Measurements from ENCODE around the gene SAP30BP.
A peak's percentile ranks its signal among the peaks of the same experiment; 100 is the strongest.

SAP30BP gene

GRCh38 chr17:75693500-75694481 lies 26.7 kb downstream of the SAP30BP start:
- peak; percentile 49 for DNase-seq (ENCODE audit: low read depth, low spot score)
- TF ChIP-seq ZNF274 (IDR thresholded peaks at IDR 0.05; ENCODE audit: low read depth, low read length) (no peak), YY1 (IDR thresholded peaks at IDR 0.05; ENCODE audit: insufficient read depth, insufficient read length) (peak; percentile 32), SUZ12 (IDR thresholded peaks at IDR 0.05; ENCODE audit: extremely low read depth, insufficient read depth, insufficient read length) (no peak)
- H3K9me3 ChIP-seq (ENCODE audit: insufficient read depth, low read length), result no peaks in the 10 kb centered on the region
- peaks cover 33% of the 10 kb centered on the region for H3K4me1 ChIP-seq (ENCODE audit: insufficient read depth, insufficient read length)
- H3K9ac ChIP-seq (ENCODE audit: insufficient read length, low read depth), result peak overlapping the region; percentile 69
- no peak overlapping the region for H3K4me3 ChIP-seq (ENCODE audit: insufficient read length, low read depth)
- no peaks in the 10 kb centered on the region for H3K27me3 ChIP-seq (ENCODE audit: insufficient read depth, insufficient read length)
- peaks cover 81% of the 10 kb centered on the region for H3K36me3 ChIP-seq (ENCODE audit: insufficient read depth, insufficient read length, low read length)

GRCh38 chr17:75694536-75694935 lies 27.4 kb downstream of the SAP30BP start:
- peaks cover 33% of the 10 kb centered on the region for H3K4me1 ChIP-seq (ENCODE audit: insufficient read depth, insufficient read length)
- peaks cover 82% of the 10 kb centered on the region for H3K36me3 ChIP-seq (ENCODE audit: insufficient read depth, insufficient read length, low read length)
- H3K9me3 ChIP-seq (ENCODE audit: insufficient read depth, low read length), result no peaks in the 10 kb centered on the region
- no peak overlapping the region for H3K4me3 ChIP-seq (ENCODE audit: insufficient read length, low read depth)
- H3K27me3 ChIP-seq (ENCODE audit: insufficient read depth, insufficient read length), result no peaks in the 10 kb centered on the region
- H3K9ac ChIP-seq (ENCODE audit: insufficient read length, low read depth), result peak overlapping the region; percentile 13
- no peak for TF ChIP-seq YY1 (IDR thresholded peaks at IDR 0.05; ENCODE audit: insufficient read depth, insufficient read length)
- no peak for TF ChIP-seq SUZ12 (IDR thresholded peaks at IDR 0.05; ENCODE audit: extremely low read depth, insufficient read depth, insufficient read length)
- no peak for TF ChIP-seq ZNF274 (IDR thresholded peaks at IDR 0.05; ENCODE audit: low read depth, low read length)
- no peak for DNase-seq (ENCODE audit: low read depth, low spot score)

DNA sequence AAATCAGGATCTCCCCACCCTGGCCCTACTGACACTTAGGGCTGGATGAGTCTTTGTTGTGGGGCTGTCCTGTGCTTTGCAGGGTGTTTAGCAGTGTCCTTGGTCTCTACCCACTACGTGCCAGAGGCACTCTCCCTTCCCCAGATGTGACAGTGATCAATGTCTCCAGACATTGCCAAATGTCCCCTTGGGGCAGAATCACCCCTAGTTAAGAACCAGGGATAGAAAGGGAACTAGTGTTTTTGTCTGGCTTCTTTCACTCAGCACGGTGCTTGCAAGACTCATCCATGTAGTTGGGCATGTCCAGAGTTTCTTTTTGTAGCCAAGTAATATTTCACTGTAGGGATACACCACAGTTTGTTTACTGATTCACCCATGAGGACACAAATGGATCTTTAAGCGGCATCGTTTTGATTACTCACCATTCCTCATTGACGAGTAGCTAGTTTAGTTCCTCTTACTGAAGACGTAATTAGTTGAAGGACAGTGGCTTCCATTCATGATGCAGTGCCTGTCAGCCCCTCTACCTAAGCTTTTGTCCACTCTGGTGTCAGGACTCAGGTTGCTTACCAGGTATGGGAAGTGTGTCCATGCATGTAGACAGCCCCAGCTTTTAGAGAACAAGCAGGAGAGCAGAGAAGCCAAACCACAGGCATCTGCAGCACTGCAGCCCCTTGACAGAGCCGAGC lies 28.1 kb downstream of the SAP30BP start:
- Histone ChIP-seq H3K4me3 (ENCODE audit: insufficient read length, low read depth) (no peak overlapping the region), H3K9me3 (ENCODE audit: insufficient read depth, low read length) (no peaks in the 10 kb centered on the region), H3K4me1 (ENCODE audit: insufficient read depth, insufficient read length) (peaks cover 39% of the 10 kb centered on the region), H3K27me3 (ENCODE audit: insufficient read depth, insufficient read length) (no peaks in the 10 kb centered on the region), H3K36me3 (ENCODE audit: insufficient read depth, insufficient read length, low read length) (peaks cover 82% of the 10 kb centered on the region), H3K9ac (ENCODE audit: insufficient read length, low read depth) (no peak overlapping the region)
- TF ChIP-seq SUZ12 (IDR thresholded peaks at IDR 0.05; ENCODE audit: extremely low read depth, insufficient read depth, insufficient read length), result no peak
- TF ChIP-seq YY1 (IDR thresholded peaks at IDR 0.05; ENCODE audit: insufficient read depth, insufficient read length), result no peak
- TF ChIP-seq ZNF274 (IDR thresholded peaks at IDR 0.05; ENCODE audit: low read depth, low read length), result no peak
- DNase-seq (ENCODE audit: low read depth, low spot score), result no peak

DNA sequence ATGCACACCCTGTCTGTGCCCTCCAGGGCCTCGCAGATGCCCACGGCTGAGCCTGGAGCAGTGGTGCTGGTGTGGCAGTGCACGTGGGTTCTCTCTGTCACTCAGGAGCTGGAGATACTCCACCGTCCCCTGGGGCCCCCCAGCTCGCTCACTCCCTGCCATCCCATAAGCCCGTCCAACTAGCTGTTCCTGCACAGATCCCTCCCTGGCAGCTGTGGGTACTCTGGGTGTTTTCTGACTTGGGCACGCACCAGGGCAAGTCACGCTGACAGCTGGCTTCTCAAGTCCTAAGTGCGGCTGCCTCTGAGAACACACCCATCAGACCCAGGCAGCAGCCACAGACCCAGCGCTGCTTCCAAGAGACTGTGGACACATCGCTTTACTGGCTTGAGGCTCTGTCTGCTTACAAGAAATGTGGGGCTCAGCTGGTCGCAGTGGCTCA lies 28.7 kb downstream of the SAP30BP start:
- H3K9ac ChIP-seq (ENCODE audit: insufficient read length, low read depth), result no peak overlapping the region
- no peak for DNase-seq (ENCODE audit: low read depth, low spot score)
- no peak for TF ChIP-seq ZNF274 (IDR thresholded peaks at IDR 0.05; ENCODE audit: low read depth, low read length)
- no peak for TF ChIP-seq YY1 (IDR thresholded peaks at IDR 0.05; ENCODE audit: insufficient read depth, insufficient read length)
- TF ChIP-seq SUZ12 (IDR thresholded peaks at IDR 0.05; ENCODE audit: extremely low read depth, insufficient read depth, insufficient read length), result no peak
- H3K27me3 ChIP-seq (ENCODE audit: insufficient read depth, insufficient read length), result no peaks in the 10 kb centered on the region
- no peaks in the 10 kb centered on the region for H3K9me3 ChIP-seq (ENCODE audit: insufficient read depth, low read length)
- H3K4me3 ChIP-seq (ENCODE audit: insufficient read length, low read depth), result no peak overlapping the region
- peaks cover 45% of the 10 kb centered on the region for H3K4me1 ChIP-seq (ENCODE audit: insufficient read depth, insufficient read length)
- H3K36me3 ChIP-seq (ENCODE audit: insufficient read depth, insufficient read length, low read length), result peaks cover 82% of the 10 kb centered on the region

GRCh38 chr17:75697651-75698291 lies 30.6 kb downstream of the SAP30BP start:
- Histone ChIP-seq H3K9ac (ENCODE audit: insufficient read length, low read depth) (peak overlapping the region; percentile 24), H3K4me3 (ENCODE audit: insufficient read length, low read depth) (no peak overlapping the region), H3K4me1 (ENCODE audit: insufficient read depth, insufficient read length) (peaks cover 42% of the 10 kb centered on the region), H3K36me3 (ENCODE audit: insufficient read depth, insufficient read length, low read length) (peaks cover 85% of the 10 kb centered on the region), H3K27me3 (ENCODE audit: insufficient read depth, insufficient read length) (no peaks in the 10 kb centered on the region), H3K9me3 (ENCODE audit: insufficient read depth, low read length) (no peaks in the 10 kb centered on the region)
- no peak for DNase-seq (ENCODE audit: low read depth, low spot score)
- TF ChIP-seq YY1 (IDR thresholded peaks at IDR 0.05; ENCODE audit: insufficient read depth, insufficient read length), result no peak
- no peak for TF ChIP-seq ZNF274 (IDR thresholded peaks at IDR 0.05; ENCODE audit: low read depth, low read length)
- no peak for TF ChIP-seq SUZ12 (IDR thresholded peaks at IDR 0.05; ENCODE audit: extremely low read depth, insufficient read depth, insufficient read length)

GRCh38 chr17:75698659-75699058 lies 31.5 kb downstream of the SAP30BP start:
- H3K36me3 ChIP-seq (ENCODE audit: insufficient read depth, insufficient read length, low read length), result peaks cover 88% of the 10 kb centered on the region
- DNase-seq (ENCODE audit: low read depth, low spot score), result no peak
- H3K9me3 ChIP-seq (ENCODE audit: insufficient read depth, low read length), result no peaks in the 10 kb centered on the region
- no peak overlapping the region for H3K9ac ChIP-seq (ENCODE audit: insufficient read length, low read depth)
- no peak overlapping the region for H3K4me3 ChIP-seq (ENCODE audit: insufficient read length, low read depth)
- peaks cover 34% of the 10 kb centered on the region for H3K4me1 ChIP-seq (ENCODE audit: insufficient read depth, insufficient read length)
- TF ChIP-seq YY1 (IDR thresholded peaks at IDR 0.05; ENCODE audit: insufficient read depth, insufficient read length), result no peak
- no peak for TF ChIP-seq SUZ12 (IDR thresholded peaks at IDR 0.05; ENCODE audit: extremely low read depth, insufficient read depth, insufficient read length)
- no peak for TF ChIP-seq ZNF274 (IDR thresholded peaks at IDR 0.05; ENCODE audit: low read depth, low read length)
- no peaks in the 10 kb centered on the region for H3K27me3 ChIP-seq (ENCODE audit: insufficient read depth, insufficient read length)

Measured in NT2/D1 (cell line).